Measurements from ENCODE around the gene GOLGA6D.
"Not testable (repeated sequence)": the region's sequence is repeated elsewhere in the genome, so short reads cannot be mapped to it uniquely, and the experiment has no call there.

The GOLGA6D gene, protein sequence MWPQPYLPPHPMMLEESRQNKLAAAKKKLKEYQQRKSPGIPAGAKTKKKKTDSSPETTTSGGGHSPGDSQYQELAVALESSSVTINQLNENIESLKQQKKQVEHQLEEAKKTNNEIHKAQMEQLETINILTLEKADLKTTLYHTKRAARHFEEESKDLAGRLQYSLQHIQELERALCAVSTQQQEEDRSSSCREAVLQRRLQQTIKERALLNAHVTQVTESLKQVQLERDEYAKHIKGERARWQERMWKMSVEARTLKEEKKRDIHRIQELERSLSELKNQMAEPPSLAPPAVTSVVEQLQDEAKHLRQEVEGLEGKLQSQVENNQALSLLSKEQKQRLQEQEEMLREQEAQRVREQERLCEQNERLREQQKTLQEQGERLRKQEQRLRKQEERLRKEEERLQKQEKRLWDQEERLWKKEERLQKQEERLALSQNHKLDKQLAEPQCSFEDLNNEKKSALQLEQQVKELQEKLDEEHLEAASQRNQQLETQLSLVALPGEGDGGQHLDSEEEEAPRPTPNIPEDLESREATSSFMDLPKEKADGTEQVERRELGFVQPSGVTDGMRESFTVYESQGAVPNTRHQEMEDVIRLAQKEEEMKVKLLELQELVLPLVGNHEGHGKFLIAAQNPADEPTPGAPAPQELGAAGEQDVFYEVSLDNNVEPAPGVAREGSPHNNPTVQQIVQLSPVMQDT

DNA sequence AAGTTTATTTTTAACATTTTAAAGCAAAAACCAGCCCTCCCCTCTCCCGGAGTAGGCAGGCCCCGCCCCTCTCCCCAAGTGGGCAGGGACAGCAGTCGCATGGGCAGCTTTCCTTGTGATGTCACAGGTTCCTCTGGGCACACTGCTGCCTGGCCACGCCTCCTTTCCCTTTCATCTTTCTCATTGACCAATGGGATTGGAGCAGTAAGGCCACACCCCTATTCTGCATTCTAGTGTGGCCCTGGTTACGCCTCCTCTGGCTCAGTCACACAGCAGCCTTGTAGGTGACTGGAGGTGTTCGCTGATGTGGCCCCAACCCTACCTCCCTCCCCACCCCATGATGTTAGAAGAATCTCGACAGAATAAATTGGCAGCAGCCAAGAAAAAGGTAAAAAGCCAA, at the start of gene GOLGA6D:
TSS of gene GOLGA6D (plus strand) at position 264 of the 400 bp plus-strand sequence. CDS start at position 305, 41 bp downstream.
- not testable (repeated sequence) for DNase-seq (ENCODE audit: extremely low spot score, insufficient read length, low read depth); FAIRE-seq

DNA sequence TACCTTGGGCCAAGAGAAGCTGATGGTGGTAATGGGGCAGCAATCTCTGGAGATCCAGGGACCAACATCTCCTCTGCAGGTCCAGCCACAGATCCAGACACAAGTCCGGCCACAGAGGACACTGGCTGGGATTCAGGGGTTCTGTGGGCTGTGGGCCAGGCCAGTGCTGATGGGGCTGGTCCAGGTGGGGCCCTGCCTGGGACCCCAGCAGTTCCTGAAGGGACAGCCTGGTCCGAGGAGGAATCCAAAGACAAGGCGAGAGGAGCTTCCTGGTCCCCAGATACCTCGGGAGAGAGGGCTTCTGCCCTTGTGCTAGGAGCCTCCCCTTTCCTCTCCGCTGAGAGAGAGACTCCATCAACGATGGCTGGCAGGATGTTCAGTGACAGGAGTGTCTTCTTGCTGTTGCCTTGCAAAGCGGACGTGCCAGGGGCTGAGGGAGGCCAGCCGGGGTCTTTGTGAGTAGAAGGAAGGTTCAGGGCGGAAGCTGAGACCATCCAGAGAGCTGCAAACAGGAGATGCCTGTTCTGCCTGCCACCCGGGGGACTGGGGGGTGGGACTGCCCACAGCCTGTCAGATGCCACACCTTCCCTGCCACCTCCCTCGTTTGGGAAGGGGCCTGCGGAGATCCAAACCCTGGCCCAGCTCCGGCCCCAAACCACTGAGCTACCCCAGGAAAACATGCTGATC, 49.0 kb upstream of the GOLGA6D start:
- FAIRE-seq (no peak), DNase-seq (ENCODE audit: extremely low spot score, insufficient read length, low read depth) (no peak)

DNA sequence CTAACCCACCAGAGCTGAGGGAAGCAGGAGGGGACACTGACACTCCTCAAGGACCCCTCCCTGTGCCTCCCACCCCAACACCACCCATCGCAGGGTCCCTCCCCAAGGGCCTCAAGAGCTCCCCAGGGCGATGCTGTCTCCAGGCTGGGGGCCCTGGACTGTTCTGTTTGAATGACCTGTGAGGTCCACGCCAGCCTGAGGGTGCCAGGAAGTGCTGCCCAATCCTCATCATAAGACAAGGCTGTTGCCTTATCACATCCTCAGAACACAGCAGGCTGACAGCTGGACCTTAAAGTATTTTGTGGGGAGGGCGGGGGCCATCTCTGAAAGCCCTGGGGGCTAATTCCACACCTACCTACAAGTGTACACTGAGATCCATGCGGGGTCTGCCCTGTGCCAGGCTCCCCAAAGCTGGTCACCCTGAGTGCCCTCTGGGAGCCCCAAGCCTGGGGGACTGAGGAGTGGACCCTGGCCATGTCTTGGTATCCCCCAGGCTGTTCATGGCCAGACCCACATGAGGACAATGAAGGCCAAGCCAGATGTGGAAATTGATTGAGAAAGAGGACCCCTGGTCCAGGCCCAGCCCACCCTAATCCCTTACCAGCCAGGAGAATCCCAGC, 48.3 kb upstream of the GOLGA6D start:
- DNase-seq (ENCODE audit: extremely low spot score, insufficient read length, low read depth) (no peak), FAIRE-seq (no peak)

DNA sequence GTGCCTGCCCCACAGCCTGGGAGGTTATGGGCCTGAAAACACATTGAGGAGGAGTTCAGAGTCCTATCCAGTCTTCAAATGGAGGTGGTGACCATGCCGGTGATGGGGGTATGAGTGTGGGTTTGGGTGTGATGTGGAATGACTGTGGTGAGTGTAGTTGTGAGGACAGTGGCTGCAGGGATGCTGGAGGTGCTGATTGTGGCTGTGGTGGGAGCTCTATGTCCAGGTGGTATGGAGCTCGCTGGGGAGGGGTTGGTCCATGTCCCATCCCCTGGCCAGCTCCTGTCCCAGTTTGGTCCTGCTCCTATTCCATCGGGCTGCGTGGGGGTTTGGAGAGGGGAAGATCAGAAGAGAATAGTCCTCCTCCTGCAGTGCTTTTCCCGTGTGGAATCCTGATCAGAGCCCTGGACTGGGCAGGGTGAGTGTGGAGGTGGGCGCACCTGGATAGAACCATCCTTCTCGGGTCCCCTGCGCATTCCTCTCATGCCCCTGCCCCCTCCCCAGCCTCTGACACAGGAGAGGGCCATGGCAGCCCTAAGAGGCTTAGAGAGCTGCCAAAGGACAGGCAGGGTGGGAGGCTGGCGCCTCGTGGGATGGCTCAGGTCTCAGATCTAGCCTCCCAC, 47.5 kb upstream of the GOLGA6D start:
- DNase-seq (ENCODE audit: extremely low spot score, insufficient read length, low read depth): no peak
- FAIRE-seq: no peak

DNA sequence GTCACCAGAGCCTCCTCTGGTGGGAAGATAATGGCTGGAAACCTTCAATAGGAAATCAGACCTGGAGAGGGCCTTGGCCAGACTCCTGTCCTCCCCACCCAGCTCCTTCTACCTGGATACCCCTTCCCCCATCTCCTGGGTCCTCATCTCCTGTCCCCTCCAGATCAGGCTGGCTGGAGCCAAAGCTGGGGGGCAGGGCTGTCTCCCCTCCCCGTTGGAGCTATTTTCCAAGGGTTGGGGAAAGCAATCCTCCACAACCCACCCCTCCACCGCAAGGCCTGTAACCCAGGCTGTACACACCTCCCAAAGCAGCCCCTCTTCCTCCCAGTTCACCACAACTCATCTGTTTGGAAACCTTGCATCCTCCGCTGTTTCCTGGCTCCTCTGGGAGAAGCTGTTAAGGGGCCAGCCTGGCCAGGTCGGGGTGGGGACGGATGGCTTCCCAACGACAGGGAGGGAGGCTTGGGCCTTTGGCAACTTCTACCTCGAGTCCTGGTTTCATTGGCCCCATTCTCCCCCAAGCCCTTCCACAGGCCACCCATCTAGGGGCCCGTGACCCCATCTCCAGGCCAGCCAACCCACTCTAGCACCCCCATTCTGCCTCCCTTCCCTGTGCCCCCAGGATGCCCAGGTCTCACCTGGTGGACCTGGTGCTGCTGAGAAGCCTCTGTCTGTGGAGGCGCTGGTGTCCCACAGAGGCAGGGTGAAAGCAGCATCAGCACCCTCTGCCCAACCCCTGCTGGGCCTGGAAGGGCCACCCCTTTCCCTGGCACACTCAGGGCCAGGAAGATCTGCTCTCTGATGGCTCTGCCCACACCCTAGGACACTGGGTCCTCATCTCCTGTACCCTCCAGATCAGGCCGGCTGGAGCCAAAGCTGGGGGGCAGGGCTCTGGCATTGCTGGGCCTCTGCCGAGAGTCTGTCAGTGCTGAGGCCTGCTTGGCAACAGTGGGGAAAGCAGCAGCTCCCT, 46.6 kb upstream of the GOLGA6D start:
- no peak for FAIRE-seq

DNA sequence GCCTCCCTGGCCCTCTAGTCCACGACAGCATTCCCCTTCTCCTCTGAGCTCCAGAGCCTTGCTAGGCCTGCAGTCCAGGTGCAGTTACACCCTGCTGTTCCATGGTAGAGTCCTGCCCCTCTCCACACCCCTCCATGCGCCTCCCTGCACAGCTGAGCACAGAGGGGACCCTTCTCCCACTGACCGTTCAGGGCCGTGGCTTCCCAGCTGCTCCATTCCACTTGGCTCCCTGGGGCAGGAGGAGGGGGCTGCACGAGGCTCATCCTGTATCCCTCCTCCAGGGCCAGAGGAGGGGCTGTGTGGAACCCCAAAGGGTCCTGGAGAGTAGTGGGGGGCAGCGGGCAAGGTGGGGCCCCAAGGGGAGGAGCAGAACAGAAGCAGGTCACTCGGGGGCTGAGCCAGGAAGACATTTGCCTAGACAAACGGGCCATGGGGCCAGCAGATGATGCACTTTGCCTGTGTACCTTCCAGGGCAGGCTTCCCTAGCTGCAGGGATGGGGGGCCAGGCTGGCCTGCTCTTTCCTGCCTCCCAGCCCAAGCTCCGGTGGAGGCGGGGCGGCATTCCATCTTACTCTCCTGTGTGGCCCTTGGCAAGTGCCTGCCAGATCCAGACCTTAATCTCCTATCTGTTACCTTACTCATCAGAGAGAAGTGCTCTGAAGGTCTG, 45.2 kb upstream of the GOLGA6D start:
- DNase-seq (ENCODE audit: extremely low spot score, insufficient read length, low read depth): no peak
- no peak for FAIRE-seq

More for the DNA sequence above, 46.6 kb upstream of the GOLGA6D start:
- no peak for DNase-seq (ENCODE audit: extremely low spot score, insufficient read length, low read depth)

DNA sequence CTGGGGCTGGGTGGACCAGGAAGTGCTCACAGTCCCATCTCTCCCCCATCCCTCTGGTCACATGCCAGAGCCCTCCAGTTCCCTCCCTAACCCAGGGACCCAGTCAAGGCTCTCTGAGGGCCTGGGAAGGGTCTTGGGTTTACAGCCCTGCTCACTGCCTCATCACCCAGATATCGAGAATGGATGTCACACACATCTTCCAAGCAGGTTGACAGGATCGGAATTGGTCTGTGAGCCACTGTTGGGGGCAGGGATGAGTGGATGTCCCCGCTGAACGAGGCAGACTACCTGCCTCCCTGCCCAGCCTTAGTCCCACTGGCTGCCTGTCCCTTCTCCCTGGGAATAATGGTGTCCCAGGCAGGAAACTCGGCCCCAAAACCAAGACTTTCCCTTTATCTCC, 44.5 kb upstream of the GOLGA6D start:
- no peak for DNase-seq (ENCODE audit: extremely low spot score, insufficient read length, low read depth)
- no peak for FAIRE-seq

DNA sequence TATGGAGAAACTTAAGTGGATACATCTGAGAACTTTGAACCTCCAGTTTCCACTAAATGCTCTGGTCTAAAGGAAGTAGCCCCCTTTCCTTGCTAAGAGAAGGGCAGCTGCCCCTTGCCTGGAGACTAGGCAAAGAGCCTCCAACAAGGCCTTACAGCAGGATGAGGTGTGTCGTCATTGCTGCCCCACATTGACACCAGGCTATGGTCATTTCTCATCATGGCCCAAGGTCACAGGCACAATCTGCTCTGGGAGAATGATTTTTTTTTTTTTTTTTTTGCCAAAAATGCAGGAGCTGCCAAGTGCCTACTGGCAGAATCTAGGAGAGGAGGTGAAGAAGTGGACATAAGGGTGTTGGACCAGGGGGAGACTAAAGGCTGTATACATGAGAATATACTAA, 36.9 kb upstream of the GOLGA6D start:
- DNase-seq (ENCODE audit: extremely low spot score, insufficient read length, low read depth); FAIRE-seq: not testable (repeated sequence)

DNA sequence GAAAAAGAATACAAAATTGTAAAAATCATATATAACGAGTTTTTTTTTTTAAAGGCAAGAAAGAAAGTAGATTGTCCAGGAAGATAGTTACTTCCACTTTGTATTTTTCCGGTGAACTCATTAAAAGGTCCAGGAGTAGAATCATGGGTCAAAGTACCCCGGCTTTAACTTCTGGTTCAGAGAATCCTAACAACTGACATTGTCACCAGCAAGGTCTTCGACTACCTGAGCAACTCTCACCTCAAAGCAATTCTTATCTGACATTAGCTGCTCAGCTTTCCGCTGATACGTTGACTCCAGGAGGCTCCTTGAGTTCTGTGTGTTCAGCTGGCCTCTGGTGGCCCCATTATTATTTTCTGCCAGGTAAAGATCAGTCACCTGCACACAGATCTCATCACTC, 33.6 kb upstream of the GOLGA6D start:
- FAIRE-seq; DNase-seq (ENCODE audit: extremely low spot score, insufficient read length, low read depth): not testable (repeated sequence)

DNA sequence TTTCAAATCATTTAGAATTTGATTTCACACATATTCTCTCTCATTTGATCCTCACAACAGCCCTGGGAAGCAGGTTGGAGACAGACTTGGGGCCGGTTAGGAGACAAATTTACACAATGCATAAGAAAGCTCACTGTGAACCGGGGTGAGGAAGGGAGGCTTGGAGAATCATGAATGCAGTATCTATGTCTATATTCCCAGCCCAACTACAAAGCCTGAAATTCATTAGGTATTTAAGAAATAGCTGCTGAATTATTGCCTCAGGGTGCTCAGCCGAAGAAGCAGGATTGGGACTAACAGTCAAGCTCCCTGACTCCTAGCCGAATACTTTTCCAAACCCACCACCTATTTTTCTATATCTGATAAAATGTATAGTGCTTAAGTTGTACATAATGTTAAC, 32.9 kb upstream of the GOLGA6D start:
- FAIRE-seq: no peak
- DNase-seq (ENCODE audit: extremely low spot score, insufficient read length, low read depth): no peak

DNA sequence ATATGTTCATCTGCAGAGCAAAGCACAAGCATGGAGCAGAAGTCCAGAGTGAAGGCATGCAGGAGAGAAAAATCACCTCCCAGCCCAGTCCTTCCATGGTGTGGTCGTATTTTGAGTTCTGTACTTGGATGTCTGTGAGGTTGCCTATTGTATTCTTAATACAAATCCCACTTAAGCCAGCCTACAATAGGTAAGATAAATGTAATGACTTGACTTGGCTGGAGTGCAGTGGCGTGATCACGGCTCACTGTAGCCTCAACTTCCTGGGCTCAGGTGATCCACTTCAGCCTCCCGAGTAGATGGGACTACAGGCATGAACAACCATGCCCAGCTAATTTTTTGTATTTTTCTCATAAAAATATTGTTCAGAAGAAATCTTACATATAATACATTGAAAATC, 31.3 kb upstream of the GOLGA6D start:
- FAIRE-seq; DNase-seq (ENCODE audit: extremely low spot score, insufficient read length, low read depth): not testable (repeated sequence)

DNA sequence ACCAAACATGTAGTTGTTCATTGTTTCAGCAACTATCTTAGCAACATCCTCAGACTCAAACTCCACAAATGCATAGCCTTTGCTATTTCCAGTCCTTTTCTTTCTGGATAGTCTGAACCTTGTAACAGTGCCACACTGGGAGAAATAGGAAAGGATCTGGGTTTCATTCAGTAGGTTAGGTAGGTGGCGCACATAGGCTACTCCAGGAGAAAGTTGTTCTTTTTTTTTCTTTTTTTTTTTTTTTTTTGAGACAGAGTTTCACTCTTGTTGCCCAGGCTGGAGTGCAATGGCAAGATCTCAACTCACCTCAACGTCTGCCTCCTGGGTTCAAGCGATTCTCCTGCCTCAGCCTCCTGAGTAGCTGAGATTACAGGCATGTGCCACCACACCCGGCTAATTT, 30.4 kb upstream of the GOLGA6D start:
- not testable (repeated sequence) for FAIRE-seq

DNA sequence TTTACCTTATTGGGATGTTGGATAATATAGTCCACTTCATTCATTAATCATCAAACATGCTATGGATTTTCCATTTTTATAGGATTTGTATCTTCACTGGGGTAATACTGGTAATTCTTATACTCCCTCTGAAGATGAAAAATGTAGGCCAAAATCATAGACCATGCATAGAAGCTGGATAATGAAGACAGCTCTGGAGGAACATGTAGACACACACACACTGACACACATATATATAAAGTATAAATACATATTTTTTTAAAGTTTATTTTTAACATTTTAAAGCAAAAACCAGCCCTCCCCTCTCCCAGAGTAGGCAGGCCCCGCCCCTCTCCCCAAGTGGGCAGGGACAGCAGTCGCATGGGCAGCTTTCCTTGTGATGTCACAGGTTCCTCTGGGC, 24.6 kb upstream of the GOLGA6D start, which contains the start of gene GOLGA6C:
TSS of gene GOLGA6C (plus strand) at position 301 of the 400 bp plus-strand sequence. CDS start 265 bp downstream, outside the sequence.
- not testable (repeated sequence) for FAIRE-seq; DNase-seq (ENCODE audit: extremely low spot score, insufficient read length, low read depth)

More for the DNA sequence above, 30.4 kb upstream of the GOLGA6D start:
- not testable (repeated sequence) for DNase-seq (ENCODE audit: extremely low spot score, insufficient read length, low read depth)

DNA sequence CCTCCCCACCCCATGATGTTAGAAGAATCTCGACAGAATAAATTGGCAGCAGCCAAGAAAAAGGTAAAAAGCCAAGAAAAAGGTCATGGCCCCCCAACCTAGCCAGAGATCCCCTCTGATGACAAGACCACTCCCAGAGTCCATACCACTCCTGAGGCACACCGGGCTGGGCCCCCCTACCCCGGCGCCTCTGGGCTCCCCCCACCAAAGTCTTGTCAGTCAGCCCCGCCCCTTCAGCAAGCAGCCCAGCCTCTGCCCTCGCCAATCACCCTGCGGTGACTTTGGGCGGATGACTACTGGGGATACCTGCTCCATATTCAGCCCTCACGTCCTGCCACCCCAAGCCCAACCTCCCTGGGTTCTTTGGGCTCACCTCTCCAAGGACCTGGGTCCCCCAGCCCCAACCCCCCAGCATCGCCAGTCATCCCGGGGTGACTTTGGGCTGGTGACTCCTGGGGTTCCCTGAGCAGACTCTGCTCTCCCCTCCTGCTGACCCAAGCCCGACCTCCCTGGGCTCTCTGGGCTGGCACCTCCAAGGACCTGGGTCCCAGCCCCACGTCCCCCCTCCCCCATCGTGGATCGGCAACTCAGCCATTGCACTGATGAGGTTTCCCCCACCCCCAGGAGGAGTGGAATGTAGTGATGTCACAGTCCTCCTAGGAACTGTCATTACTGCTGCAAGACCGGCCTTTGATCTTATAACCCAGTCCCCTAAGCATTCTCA, 23.9 kb upstream of the GOLGA6D start:
- DNase-seq (ENCODE audit: extremely low spot score, insufficient read length, low read depth); FAIRE-seq: not testable (repeated sequence)

DNA sequence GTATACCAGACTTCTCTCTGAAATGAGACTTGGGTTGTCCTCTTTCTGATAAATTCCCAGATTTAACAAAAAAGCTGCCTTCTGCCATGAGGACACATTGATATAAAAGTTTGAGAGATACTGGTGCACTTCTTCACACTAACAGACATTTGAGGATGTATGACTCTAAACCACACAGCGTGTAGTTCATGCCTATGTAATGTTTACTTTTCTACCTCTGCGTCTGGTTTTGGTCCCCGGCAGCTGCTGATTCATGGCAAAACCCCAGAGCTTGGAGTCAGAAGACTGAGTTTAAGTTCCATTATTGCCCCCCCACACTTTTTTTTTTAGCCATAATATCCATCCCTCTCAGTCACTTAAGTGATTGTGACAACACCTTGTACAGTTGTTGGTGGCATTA, 22.8 kb upstream of the GOLGA6D start:
- DNase-seq (ENCODE audit: extremely low spot score, insufficient read length, low read depth); FAIRE-seq: not testable (repeated sequence)

DNA sequence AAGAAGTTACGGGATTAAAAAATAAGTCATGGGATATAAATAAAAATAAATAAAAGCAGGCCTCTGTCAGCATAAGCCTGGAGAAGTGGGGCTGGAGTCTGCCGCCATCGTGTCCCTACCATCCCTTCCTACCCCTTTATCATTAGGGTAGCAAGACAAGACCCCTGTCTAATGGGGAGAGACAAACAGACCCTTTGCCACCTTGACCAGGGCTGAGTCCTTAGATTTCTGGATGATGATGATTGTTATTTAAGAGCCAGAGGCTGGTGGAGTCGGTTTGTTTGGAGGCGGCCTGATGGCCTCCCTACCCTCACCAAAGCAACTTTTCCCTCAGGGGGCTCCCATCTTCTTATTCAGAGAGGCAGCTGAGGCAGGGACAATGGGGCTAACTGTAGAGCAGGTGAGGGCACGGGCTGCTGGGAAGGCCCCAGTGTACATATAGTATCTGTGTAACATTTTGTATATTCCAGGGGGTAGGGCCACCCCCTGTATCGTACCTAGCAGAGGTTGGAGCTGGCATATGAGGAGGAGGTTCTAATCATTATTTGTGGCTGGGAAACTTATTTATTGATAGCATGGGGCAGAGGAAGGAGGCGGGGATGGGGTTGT, 8.8 kb upstream of the GOLGA6D start:
- DNase-seq (ENCODE audit: extremely low spot score, insufficient read length, low read depth); FAIRE-seq: not testable (repeated sequence)

All from GM18507 (cell line).